Colon (tissue), 2 donors: Measurements from ENCODE around the gene PLSCR2.
"Not testable (repeated sequence)": the region's sequence is repeated elsewhere in the genome, so short reads cannot be mapped to it uniquely, and the experiment has no call there.

ENCODE experiments used
- FAIRE-seq: peaks from 2 replicates; lab custom pipeline; 2012; peaks lifted over from hg19 to GRCh38; lab: Jason Lieb, UNC
- donor health status: control.
- donor health status: control.

The PLSCR2 gene

GRCh38 chr3:146469150-146470017 is at the start of gene PLSCR2:
PLSCR2 (minus strand) TSS chr3:146469561; CDS start chr3:146459904, 9,657 bp downstream.
- FAIRE-seq = no peak

GRCh38 chr3:146517684-146518435 is 48.5 kb upstream of the PLSCR2 start:
- FAIRE-seq = peak; percentile 18

- no peak for FAIRE-seq
These were observed 44.2 kb upstream of the PLSCR2 start for GRCh38 chr3:146513386-146514051.

GRCh38 chr3:146511402-146512134 is 42.2 kb upstream of the PLSCR2 start:
- FAIRE-seq = no peak

GRCh38 chr3:146507331-146508120 is 38.2 kb upstream of the PLSCR2 start:
- FAIRE-seq = no peak

- FAIRE-seq = no peak
These were observed 36.2 kb upstream of the PLSCR2 start for GRCh38 chr3:146505516-146505915.

- FAIRE-seq = no peak
These were observed 35.3 kb upstream of the PLSCR2 start for GRCh38 chr3:146504498-146505197.

- FAIRE-seq = peak; percentile 10
These were observed 34.3 kb upstream of the PLSCR2 start for GRCh38 chr3:146503461-146504202.

GRCh38 chr3:146502887-146503460 is 33.6 kb upstream of the PLSCR2 start:
- FAIRE-seq = peak; percentile 5

- no peak for FAIRE-seq
These were observed 32.4 kb upstream of the PLSCR2 start for GRCh38 chr3:146501752-146502151.

- FAIRE-seq = peak; percentile 31
These were observed 30.3 kb upstream of the PLSCR2 start for GRCh38 chr3:146499701-146500100.

- FAIRE-seq = no peak
These were observed 28.8 kb upstream of the PLSCR2 start for GRCh38 chr3:146498002-146498736.

- not testable (repeated sequence) for FAIRE-seq
These were observed 27.9 kb upstream of the PLSCR2 start for GRCh38 chr3:146497145-146497843.

GRCh38 chr3:146496726-146497125 is 27.4 kb upstream of the PLSCR2 start:
- no peak for FAIRE-seq

GRCh38 chr3:146496251-146496650 is 26.9 kb upstream of the PLSCR2 start:
- FAIRE-seq = no peak

GRCh38 chr3:146493761-146494160 is 24.4 kb upstream of the PLSCR2 start:
- FAIRE-seq = no peak

GRCh38 chr3:146493221-146493620 is 23.9 kb upstream of the PLSCR2 start:
- FAIRE-seq = no peak

- FAIRE-seq = no peak
These were observed 21.9 kb upstream of the PLSCR2 start for GRCh38 chr3:146491303-146491702.
